ENCODE data around the gene CIAPIN1.

GRCh38 chr16:57412584-57412983 is 34.6 kb downstream of the CIAPIN1 start:
- TF ChIP-seq SUZ12 (IDR thresholded peaks at IDR 0.05; ENCODE audit: low read length), result no peak
- no peak for TF ChIP-seq RAD21 (IDR thresholded peaks at IDR 0.05 in 1 of 2, conservative IDR thresholded peaks at IDR 0.05 in 1 of 2; ENCODE audit: low read depth in 2 of 2, low read length in 2 of 2)
- TF ChIP-seq POLR2AphosphoS5 (IDR thresholded peaks at IDR 0.05; ENCODE audit: low read depth, low read length), result no peak
- no peak for TF ChIP-seq CTCF (IDR thresholded peaks at IDR 0.05; ENCODE audit: control extremely low read depth in 1 of 3, insufficient read depth in 1 of 3, low read depth in 1 of 3, low read length in 3 of 3)
- TF ChIP-seq, protein P1, sequence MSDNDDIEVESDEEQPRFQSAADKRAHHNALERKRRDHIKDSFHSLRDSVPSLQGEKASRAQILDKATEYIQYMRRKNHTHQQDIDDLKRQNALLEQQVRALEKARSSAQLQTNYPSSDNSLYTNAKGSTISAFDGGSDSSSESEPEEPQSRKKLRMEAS (IDR thresholded peaks at IDR 0.05), result no peak
- no peak for TF ChIP-seq KDM5A (IDR thresholded peaks at IDR 0.05; ENCODE audit: low read length)
- TF ChIP-seq SIN3A (conservative IDR thresholded peaks at IDR 0.05 in 1 of 2, IDR thresholded peaks at IDR 0.05 in 1 of 2; ENCODE audit: low read depth in 1 of 2, low read length in 2 of 2), result no peak

Measured in H1 (cell line).